GOT3 (cell line): ENCODE measurements around the gene PTPRA.
"Not testable (repeated sequence)": the region's sequence is repeated elsewhere in the genome, so short reads cannot be mapped to it uniquely, and the experiment has no call there.

Source experiments
- DNase-seq: peaks from one replicate; lab custom pipeline; 2025; ENCODE audit warnings: mixed read lengths; lab: John Stamatoyannopoulos, UW

The PTPRA gene

DNA sequence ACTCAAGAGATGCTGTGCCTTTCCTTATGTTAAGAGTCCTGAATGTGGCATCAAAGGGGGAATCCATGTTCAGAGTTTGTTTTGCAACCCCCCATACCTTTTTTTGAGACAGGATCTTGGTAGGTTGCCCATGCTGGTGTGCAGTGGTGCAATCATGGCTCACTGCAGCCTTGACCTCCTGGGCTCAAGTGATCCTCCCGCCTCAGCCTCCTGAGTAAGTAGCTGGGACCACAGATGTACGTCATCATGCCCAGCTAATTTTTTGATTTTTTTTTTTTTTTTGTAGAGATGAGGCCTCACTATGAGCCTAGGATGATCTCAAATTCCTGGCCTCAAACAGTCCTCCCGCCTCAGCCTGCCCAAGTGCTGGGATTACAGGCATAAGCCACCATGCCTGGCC lies 16.5 kb downstream of the PTPRA start:
- no peak for DNase-seq

DNA sequence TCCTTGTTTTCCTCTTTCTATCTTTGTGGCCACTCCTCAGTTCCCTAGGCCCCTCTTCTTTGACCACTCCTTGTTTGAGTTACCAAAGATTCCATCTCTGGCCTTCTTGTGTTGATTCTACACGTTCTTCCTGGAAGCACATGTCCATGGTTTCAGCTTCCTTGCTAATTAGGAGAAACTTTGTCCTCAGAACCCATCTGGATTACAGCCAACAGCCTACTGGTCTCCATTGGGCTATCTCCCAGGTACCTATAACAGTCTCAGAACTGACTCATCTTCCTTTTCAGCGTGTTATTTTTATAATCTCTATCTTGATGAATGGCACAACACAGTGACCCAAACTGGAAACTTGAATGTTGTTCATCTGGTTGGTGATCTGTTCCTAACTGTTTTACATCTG lies 17.5 kb downstream of the PTPRA start:
- DNase-seq = no peak

DNA sequence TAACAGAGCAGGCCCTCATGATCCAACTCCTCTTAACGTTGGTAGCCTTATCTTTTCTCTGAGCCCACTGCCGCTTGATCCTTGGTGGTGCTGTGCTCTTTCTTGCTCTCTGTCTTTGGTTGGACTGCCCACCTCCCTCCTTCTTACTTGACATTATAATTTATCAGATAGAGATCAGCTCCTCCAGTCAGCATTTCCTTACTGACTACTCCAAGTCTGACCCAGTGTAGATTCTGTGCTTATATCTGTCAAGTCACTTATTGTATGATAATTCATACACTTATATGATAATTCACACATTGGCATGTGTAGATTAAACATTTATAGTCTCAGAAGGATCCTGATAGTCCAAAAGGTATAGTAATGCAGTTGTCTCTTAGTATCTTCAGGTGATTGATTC lies 18.1 kb downstream of the PTPRA start:
- no peak for DNase-seq

DNA sequence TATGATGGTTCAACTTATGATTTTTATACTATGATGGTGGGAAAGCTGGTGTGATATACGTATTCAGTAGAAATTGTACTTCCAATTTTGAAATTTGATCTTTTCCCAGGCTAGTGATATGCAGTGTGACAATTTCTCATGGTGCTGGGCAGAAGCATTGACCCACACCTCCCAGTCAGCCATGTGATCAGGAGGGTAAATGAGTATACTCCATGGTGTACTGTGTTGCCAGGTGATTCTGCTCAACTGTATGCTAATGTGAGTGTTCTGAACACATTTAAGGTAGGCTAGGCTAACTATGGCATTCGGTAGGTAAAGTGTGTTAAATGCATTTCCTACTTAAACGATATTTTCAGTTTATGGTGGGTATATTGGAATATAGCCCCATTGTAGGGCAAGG lies 19.1 kb downstream of the PTPRA start:
- DNase-seq = no peak

DNA sequence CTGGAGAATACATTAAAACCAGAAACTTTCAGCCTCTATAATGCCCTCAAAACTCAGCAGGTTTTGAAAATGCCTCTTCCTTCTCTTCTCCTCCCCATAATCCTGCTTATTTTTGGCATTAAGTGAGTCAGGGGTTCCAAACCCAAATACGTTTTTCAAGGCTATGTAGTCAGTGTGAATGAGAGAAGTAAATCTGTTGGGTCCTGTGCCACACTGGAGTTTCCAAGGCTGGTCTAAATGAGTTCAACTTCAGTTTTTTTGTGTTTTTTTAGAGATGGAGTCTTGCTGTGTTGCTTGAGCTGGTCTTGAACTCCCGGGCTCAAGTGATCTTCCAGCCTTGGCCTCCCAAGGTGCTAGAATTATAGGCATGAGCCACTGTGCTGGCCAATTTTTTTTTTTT lies 20.9 kb downstream of the PTPRA start:
- DNase-seq = no peak

DNA sequence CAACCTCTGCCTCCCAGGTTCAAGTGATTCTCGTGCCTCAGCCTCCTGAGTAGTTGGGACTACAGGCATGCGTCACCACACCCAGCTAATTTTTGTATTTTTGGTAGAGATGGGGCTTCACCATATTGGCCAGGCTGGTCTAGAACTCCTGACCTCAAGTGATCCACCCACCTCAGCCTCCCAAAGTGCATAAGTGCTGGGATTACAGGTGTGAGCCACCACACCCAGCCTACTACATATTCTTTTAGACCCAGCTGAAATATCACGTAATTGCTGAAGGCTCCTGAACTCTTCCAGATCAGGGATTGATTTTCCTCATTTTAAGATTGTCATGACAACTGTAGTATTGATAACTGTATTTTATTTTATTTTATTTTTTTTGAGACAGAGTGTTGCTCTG lies 21.9 kb downstream of the PTPRA start:
- DNase-seq = not testable (repeated sequence)

DNA sequence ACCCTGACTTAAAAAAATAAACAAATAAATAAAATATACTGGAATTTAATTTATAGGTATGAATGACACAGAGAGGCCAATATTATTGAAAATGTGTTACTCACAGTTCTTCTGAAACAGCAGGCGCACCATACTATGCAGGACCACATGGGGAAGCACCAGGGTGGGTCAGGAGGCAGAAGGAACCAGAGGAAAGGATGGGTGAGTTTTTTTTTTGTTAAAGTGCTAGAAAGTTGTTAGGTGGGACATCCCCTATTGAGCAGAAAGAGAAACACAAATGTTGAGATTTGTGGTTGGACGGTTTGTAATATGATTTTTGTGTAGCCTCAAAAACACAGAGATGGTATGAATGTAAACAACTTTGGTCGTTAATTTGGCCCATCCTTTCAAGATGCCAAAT lies 26.0 kb downstream of the PTPRA start:
- DNase-seq = no peak

DNA sequence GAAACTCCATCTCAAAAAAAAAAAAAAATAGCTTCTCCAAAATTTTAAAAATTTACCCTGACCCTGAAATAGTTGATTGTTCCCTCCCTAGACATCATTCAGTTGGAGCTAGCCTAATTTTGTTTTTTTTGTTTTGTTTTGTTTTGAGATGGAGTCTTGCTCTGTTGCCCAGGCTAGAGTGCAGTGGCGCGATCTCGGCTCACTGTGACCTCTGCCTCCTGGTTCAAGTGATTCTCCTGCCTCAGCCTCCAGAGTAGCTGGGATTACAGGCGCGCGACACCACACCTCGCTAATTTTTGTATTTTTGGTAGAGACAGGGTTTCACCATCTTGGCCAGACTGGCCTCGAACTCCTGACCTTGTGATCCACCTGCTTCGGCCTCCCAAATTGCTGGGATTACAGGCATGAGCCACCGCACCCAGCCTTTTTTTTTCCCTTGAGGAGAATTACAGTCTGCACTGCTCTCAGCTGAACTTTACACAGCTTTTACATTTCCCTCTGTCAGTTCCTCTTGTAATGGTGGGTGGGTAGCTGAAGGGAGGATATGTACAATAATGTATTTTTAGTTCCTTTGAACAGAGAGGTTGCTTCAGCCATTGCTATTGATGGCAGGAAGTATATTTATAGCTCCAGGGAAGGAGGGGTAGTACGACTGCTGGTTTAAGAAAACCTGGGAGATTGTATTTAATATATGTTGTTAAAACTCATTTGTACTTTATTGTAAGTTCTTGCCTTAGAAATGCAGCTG lies 27.7 kb downstream of the PTPRA start:
- no peak for DNase-seq

DNA sequence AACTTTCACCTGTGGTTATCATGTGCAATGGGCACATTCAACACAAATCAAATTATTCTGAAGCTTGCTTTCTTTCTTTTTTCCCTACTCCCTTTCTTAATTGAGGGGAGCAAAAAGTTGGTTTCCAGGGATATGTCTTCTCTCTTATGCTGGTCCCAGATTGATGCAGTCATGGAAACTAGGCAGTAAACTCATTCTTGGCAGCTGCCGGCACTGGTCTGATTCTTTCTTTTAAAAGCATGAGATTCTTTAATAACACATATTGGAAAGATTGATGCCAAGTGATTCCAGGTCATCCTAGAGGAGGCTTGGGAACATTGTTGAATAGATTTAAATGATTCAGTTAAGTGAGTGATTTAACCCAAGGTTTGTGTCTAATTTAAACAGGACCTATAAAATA lies 29.0 kb downstream of the PTPRA start:
- no peak for DNase-seq

DNA sequence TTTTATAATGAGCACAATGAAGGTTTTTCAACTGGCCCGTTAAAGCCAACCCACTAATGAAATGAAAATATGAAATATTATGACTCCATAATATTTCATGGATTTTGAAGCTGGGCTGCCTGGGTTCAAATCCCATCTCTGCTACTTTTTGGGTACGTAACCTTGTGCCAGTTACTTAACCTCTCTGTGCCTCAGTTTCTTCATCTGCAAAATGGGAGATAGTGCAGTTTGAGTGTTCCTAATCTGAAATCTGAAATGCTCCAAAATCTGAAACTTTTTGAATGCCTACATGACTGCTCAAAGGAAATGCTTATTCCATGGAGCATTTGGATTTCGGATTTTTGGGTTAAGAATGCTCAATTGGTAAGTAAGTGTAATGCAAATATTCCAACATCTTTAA lies 29.5 kb downstream of the PTPRA start:
- no peak for DNase-seq

DNA sequence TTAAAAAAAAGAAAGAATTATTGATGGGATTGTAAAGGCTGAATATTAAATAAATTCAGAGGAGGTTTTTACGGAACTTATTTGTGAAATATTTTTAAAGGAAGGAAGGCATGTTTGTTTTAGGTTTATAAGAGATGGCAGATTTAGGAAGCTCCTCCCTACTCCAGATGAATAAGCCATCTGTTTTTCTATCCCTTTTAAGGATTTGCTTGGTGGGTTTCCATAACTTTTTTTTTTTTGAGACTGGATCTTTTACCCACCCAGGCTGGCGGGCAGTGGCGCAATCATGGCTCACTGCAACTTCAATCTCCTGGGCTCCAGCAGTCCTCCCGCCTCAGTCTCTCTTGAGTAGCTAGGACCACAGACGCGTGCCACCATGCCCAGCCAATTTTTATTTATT lies 30.4 kb downstream of the PTPRA start:
- DNase-seq = no peak

DNA sequence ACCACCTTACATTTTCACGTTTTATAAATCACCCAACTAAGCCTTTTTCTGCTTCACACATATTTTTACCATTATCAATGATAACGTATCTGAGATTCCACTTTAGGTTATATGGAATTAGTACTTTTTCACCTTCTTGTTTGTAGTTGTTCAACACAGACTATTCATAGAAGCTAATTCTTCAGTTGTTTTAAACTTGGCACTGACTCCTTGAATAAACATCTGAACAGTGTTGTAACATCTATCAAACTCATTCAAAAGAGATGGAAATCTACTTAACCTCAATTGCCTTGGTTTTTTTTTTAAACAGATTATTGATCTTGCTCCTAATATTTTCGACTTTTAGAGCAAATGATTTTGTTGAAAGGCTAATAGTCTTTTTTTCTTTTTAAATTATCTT lies 34.2 kb downstream of the PTPRA start:
- no peak for DNase-seq

DNA sequence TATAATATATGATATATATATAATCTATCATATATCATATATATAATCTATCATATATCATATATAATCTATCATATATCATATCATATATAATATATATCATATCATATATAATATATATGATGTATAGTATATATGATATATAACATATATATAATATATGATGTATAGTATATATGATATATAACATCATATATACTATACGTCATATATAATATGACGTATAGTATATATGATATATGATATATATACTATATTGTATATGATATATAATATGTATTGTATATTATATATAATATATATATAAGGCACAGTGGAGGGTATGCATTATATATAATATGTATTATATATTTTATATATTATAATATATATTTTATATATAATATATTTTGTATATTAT lies 36.7 kb downstream of the PTPRA start:
- no peak for DNase-seq

DNA sequence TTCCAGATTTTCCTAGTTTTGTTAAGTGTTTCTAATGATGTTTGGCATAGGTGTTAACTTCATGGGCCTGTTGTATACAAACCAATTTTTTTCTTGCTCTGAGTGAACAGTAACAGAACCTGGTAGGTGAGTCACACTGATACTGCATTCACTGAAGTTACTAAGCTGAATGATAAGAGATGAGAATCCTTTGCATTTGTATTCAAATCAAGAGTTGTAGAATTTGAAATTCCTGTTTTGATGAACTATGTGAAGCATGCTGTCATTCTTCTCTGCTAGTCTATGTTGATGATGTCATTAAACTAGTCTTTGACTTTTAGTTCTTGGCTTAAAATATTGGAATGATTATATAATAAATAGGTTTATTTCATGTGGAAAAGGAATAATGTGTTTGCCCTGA lies 37.9 kb downstream of the PTPRA start:
- no peak for DNase-seq

DNA sequence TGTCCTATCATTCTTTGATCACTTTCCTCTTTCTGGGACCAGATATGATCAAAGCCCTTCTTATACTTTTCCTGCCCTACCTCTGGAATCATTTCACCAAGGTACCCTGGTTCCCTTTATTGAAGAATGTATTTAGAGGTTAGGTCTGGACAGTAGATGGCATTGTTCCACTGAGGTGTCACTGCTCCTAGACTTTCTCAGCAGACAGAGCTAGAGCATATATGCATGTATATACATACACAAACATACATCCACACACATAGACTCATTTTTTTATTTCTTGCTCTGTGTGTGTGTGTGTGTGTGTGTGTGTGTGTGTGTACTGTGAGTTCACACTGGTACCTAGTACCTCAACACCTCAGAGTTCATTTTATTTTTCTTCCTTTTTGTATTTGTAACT lies 40.9 kb downstream of the PTPRA start:
- no peak for DNase-seq

DNA sequence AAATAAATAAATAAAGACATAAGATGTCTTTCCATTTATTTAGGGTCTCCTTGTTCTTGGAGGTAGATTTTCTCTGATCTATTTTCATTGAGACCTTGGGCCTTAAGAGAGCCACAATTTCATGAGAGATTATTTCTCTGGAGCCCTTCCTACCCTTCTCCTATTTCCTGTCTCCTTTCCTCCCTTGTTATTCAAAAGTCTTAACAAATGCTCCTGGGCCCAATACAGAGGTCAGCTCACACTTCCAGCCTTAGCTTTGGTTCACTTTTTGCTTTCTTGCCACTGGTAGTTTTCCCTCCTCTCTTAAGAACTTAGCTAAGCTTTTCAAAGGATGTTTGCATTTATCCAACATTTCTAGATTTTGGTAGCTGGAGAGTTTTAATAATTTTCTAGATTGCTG lies 44.0 kb downstream of the PTPRA start:
- DNase-seq = no peak

DNA sequence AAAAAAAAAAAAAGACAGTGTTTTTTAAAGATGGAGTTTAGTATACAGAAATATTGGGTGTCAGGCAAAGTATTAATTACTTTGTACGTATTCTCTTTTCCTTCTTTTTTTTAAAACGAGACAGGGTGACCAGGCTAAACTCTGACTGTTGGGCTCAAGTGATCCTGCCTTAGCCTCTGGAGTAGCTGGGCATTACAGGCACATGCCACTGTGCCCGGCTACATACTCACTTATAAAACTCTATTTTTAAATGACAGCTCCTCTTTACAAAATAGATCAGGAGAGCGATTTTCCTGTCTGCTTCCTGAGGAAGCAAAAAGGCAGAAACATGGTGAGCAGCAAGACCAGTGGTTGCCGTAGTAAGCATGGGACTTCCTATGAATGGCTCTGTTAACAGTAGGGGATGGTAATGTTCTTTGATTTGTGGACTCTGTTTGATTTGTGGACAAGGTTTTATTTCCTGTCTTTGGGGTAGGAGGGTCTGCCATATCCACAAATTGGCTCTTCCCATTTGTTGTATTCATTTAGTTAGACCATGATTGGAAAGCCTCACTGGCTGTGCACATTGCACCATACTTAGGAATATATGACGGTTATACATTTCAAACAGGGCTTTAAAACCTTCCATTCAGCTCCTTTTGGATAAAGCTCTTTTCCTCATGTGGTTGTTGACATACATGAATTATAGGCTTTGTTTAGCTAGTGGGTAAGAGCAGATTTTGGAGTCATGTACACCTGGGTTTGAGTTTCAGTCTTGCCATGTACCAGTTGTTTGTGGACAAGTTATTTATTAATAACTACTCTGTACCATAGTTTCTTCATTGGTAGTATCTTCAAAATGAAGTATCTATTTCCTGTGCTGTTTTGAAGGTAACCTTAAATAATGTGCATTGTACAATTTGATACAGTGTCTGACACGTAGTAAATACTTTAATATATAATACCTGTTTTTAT lies 45.1 kb downstream of the PTPRA start:
- DNase-seq = no peak

DNA sequence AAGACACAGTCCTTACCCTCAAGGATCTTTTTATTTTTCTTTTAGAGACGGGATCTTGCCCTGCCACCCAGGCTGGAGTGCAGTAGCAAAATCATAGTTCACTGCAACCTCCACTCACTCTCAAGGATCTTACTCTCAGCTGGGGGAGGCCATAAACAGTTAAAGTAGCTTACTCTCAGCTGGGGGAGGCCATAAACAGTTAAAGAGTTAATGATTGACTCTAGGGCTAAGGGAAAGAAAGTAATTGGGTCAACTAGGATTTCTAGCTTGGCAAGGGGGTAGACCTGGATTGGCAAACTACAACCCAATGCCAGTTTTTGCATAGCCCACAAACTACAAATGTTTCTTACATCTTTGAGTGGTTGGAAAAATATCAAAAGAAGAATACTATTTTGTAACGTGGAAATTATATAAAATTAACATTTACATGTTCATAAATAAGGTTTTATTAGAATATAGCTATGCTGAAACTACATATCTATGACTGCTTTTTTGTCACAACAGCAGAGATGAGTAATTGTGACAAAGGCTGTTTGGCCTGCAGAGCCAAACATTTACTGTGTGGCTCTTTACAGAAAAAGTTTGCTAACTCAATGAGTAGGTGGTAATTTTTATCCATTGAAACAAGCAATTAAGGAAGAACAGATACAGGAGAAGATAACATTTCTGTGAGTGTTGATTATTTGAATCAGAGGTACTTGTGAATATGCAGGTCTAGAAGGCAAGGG lies 46.4 kb downstream of the PTPRA start:
- no peak for DNase-seq

DNA sequence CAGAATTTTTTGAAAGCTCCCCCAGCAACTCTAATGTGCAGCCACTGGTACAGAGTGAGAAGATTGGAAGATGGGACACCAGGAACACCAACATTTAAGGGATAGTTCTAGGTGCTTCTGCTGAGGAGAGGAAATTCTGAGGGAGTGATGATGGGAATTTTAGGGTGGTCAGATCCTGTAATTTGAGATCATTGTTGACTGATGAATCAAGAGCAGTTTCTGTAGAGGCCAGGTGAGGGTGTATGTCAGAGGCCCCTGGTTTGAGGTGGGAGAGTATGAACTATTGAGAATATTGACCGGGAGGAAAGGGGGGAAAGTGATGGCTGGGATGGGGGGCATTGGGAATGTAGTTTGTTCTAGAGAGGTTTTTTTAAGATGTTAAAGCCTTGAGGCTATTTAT lies 47.2 kb downstream of the PTPRA start:
- DNase-seq = no peak

DNA sequence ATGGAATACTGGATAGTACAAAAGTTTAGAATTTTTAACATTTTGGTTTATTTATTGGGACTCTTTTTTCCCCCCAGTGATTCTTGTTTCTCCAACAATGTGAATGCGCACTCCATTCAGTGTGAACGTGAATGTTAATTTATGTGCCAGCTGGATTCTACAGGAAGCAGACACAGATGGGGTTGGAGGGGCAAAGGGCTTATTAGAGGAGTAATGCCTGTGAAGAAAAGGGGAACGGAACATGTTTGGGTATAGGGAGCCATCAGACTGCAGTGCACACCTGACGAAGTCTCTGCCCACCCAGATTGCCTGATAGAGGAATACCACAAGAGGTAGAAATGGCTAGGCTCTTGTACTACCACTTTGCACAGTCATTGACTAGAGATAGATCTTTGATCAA lies 48.2 kb downstream of the PTPRA start:
- no peak for DNase-seq

DNA sequence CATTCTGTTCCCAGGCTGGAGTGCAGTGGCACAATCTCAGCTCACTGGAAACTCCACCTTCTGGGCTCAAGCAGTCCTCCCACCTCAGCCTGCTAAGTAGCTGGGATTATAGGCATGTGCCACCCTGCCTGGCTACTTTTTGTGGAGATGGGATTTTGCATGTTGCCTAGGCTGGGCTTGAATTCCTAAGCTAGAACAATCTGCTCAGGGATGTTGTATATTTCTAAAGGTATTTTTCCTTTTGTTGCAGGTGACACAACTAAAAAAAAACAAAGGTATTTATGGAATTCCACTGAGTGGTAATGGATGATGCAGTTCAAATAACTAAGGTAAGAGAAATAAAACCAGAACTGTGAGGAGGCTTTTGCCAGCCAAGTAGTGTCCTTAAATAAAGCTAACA lies 49.7 kb downstream of the PTPRA start:
- DNase-seq = no peak

DNA sequence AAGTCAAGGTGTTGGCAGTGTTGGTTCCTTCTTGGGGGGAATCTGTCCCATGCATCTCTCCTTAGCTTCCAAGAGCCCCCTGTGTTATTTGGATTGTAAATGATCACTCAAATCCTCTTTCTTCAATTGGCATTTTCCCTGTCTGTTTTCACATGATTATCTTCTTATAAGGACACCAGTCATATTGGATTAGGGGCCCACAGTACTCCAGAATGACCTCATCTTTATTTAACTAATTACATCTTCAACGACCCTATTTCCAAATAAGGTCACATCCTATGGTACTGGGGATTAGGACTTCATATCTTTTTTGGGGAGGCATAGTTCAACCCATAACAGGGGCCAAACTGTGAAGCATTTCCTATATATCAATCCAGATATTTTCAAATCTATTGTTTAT lies 57.3 kb downstream of the PTPRA start:
- DNase-seq = no peak

DNA sequence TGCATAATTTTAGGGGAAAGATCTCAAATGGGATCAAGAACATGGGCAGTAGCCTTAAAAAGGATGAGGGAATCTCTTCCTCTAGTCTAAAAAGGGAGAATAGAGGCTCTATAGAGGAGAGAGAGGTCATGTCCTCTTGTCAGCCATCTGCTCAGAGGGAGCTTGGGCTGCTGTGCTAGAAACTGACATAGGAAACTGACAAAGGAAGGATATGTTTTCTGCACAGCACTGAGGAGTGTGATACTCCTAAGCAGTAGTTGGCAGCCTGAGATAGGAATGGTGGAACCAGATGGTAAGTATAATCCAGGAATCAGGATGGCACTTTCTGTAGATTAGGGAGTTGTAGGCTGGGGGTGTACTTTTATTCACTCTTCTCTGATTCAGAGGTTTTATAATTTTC lies 59.2 kb downstream of the PTPRA start:
- DNase-seq = no peak
